HG02759 (cell line): ENCODE results near the gene TYW1.
"Not testable (repeated sequence)": the region's sequence is repeated elsewhere in the genome, so short reads cannot be mapped to it uniquely, and the experiment has no call there.

Source experiments
- ATAC-seq: cut with Tn5 transposase; IDR thresholded peaks from one replicate; pipeline ENCODE4 v1.9.1; 2021; ENCODE audit warnings: mild to moderate bottlenecking, moderate library complexity; ENCODE audit not compliant: unreplicated experiment

Gene TYW1

DNA sequence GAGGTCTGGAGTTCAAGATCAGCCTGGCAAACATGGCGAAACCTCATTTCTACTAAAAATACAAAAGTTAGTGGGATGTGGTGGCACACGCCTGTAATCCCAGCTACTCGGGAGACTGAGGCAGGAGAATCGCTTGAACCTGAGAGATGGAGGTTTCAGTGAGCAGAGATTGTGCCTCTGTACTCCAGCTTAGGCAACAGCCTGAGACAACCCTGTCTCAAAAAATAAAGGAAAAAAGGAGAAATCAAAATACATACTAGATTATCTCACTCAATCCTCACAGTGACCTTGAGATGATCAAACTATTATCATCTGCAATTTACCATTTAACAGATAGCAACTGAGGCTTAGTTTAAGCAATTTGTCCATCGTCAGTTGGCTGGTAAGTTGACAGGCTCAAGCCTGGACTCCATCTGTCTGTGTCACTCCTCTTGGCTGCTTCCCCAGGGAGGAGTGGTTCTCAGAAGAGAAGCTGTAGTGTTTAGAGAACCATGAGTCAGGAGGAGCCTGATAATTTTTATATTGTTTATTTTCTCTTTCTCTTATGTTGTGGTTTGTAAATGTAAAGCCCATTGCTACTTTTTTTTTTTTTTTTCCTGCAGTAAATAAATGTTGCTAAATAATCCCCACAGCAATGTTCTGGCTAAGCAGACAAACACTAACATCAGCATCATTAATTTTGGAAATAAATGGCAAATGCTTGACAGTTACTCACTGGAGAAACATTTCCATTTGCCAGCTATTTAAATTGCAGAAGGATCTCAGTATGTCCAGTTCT is 46.3 kb downstream of the TYW1 start:
- ATAC-seq: not testable (repeated sequence)

DNA sequence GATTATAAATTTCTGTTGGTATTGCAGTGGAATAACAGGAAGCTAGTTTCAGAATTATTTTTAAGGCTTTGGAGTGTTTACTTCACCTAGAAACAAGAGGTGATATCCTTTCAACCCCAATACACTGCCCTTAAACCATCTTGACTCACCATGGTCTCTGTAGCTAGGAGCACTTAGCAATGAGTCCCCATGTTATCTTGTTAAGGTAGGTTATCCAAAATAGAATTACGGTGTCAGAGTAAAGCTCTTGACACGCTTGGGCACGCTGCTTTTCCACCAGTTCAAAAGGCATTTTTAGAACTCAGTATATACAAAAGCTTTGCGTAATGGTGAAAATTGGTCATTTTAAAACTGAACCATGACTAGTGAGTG is 46.9 kb downstream of the TYW1 start:
- not testable (repeated sequence) for ATAC-seq

DNA sequence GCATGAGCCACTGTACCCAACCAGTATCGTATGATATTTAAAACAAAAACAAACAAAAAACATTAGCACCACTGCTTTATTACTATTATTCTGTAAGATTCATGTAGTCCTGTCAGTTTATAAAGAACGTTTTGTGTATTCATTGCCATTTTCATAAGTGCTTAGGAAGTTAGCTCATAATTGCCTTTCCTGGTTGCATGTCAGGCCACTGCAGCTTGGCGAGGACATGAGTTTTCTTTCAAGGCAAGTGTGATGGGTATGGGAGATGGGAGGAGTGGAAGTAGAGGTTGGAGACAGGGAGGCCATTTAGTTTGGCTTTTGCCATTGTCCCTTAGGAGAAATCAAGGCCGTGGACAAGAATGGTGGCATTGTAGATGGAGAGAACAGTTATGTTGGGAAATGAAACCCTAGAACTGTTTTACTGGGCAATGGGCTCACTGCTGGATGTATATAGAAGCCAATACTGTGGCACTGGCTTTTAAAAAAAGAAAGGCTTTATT is 48.9 kb downstream of the TYW1 start:
- no peak for ATAC-seq

DNA sequence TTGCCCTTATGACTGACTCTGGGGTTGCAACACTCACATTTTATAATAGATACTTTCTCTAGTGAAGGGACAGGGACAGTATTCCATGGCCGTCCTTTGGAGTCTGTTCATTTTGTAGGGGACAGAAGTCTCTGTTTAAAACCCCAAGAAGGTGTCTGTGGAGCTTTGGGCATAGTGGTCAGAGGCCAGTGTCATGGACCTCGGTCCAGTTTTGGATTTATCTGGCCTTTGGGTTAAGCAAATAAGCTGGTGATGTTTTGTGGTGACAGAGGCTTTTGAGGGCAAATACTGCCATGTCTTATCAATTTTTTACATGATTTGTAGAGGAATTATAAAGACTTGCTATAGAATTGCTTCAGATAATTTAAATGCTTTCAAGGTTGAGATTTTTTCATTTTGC is 50.2 kb downstream of the TYW1 start:
- not testable (repeated sequence) for ATAC-seq

DNA sequence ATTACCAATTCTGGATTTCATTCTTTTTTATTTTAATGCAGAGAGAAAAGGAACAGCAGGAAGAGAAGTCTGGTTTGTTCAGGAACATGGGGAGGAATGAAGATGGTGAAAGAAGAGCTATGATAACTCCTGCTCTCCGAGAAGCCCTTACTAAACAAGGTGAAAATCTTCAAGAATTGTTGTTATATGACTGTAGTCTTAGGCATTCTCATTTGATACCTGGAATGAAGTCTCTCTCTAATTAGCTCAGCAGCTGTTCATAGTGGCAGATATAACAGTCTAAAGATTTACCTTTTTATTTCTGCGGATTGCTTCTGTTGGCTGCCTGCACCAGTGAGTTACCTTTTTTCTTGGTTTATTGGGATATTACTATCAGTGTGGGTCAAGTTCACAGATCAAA is 53.3 kb downstream of the TYW1 start:
- ATAC-seq: not testable (repeated sequence)

DNA sequence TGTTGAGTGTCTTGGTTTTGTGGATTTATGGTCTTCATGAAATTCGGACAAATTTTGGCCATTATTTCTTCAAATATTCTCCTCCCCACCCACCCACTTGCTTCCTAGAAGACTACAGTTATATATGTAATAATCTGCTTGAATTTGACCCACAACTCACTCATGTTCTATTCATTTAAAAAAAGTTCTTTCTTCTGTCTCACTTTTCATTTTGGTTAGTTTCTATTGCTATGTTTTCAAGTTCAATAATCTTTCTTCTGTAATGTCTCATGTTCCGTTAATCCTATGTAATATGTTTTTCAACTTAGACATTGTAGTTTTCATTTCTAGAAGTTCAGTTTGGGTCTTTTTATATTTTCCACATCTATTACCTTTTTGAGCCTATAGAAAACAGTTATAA is 55.5 kb downstream of the TYW1 start:
- ATAC-seq: not testable (repeated sequence)

DNA sequence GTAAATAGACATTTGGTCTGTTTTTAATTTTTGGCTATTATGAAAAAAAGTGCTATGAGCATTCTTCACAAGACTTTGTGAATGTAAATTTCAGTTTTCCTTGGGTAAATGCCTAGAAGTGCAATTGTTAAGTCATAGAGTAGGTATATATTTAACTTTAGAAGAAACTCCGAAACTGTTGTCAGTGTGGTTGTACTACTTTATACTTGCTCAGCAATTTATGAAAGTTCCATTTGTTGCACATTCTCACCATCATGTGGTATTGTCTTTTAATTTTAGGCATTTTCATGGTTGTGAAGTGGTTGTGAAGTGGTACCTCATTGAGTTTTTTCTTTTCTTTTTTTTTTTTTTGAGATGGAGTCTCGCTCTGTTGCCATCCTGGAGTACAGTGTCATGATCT is 60.0 kb downstream of the TYW1 start:
- no peak for ATAC-seq

DNA sequence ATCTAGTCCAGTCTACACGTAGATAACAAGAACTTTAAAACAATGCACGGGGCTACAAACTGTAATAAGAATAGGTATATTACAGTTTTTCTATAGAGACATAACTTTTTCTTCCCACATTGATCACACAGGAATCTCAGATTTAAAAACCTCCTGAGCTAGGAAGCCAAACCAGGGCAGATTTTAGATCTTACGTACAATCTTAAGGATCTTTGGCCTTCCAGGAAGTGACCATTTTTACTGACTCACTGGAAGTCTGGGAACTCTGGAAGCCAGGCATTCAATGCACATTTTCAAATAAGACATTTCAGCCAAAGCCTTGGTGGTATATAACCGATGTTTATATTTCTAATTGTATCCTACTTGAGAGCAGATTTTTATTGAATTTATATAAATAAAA is 64.7 kb downstream of the TYW1 start:
- not testable (repeated sequence) for ATAC-seq

DNA sequence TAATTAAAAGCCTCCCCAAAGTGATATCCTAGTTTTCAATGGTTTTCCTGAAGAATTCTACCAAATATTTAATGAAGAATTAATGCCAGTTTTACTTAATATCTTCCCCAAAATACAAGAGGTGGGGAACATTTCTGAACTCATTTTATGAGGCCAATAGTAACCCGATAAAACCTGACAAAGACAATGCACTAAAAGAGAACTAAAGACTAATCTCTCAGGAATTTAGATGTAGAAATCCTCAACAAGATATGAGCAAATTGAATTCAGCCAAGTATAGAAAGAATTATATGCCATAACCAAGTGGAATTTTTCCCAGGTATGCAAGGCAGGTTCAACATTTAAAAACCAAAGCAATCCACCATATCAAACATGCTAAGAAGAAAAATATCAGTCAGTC is 66.2 kb downstream of the TYW1 start:
- ATAC-seq: not testable (repeated sequence)

DNA sequence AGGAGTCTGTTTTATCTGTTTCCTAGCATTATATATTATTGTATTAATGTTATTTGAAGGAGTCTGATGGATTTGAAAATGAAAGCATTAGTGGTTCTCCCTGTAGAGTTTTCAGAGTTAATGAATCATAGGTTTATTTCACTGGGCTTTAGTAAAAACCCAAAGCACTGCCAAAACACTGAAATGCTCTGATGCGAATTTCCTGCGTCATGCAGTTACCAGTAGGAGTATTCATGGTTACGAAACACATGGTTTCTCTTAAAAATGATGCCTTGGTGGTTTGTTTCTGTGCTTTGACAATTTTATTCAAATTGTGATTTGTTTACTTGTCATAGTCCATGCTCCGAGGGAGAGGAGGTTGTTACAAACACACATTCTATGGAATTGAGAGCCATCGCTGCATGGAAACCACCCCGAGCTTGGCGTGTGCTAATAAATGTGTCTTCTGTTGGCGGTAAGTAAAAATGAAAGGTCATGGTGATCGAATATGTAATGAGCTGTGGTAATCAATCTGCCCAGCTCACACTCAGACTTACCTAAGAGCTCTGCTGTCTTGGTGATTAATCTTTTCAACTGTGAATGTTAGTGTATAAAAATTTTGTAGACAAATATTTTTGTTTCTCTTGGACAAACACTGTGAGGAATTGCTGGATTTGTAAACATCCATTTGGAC is 70.5 kb downstream of the TYW1 start:
- not testable (repeated sequence) for ATAC-seq

DNA sequence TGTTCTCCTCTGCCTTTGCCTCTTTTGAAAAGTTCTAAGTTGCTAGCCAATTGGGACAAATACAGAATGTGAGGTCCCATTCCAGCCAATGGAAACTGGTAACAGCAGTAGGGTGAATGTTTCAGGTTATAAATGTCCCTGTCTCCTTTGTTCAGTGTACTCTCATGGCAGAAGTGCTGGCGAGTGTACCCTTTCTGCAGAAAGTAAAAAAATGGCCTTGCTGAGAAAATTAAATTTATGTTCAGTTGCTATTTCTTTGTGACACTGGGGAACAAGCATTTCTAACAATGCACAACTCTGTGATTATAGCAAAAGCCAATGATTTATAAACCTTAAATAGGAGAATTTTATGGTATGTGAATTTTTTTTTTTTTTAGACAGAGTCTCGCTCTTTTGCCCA is 79.5 kb downstream of the TYW1 start:
- ATAC-seq: not testable (repeated sequence)

DNA sequence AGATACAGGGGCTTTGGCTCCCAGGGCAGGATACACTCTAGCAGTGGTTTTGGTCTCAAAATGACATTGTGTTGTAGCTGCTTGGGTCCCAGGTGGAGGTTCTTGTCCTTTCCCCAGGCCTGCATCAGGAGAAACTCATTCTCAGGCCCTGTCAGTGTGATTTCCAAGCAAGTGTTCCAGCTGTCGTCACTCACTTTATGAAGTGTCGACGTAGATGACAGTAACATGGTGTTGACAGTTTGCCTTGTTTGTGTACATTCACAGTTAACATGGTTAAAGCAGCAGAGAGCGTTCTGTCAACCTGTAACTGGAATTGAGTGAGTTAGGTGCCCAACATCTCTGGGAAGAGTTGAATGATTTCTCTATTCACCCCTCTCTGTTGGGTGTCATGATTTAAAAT is 86.2 kb downstream of the TYW1 start:
- not testable (repeated sequence) for ATAC-seq

DNA sequence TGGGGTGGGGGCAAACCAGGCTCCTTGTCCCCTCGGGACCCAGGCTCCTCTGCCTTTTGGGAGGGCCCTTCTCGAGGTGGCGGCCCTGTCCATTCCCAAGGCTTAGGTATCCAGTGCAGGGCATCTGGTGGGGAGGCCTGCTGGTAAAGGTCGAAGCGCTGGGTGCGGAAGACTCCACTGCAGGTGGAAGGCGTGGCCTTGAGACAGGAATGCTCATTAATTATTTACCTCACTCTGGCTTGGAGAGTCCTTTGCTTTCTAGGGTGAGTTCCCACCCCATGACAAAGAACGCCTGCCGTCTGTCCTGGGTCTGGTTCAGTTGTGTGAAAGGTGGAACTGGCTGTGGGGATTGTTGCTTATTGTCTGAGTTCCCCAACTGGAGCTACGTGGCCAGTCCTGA is 92.6 kb downstream of the TYW1 start:
- not testable (repeated sequence) for ATAC-seq

DNA sequence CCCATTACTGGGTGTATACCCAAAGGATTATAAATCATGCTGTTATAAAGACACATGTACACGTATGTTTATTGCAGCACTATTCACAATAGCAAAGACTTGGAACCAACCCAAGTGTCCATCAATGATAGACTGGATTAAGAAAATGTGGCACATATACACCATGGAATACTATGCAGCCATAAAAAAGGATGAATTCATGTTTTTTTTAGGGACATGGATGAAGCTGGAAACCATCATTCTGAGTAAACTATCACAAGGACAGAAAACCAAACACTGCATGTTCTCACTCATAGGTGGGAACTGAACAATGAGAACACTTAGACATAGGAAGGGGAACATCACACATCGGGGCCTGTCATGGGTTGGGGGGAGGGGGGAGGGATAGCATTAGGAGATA is 94.4 kb downstream of the TYW1 start:
- not testable (repeated sequence) for ATAC-seq

DNA sequence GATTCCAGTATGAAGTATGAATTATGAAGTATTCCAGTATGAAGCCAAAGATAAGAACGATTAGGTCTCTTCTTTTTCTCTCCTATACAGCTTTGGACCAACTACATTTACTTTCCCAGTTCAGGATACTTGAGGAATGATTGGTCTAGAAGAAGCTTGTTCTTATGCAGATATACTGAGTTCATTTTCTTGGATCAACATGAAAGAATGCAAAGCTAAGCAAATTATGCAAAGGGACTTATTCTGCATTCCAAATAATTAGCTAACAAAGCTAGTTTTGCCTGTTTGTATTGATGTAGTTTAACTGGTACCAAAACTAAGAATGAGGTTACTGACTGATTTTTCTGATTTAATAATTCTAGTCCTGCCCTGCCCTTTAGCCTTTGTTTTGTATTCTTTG is 101.4 kb downstream of the TYW1 start:
- ATAC-seq: not testable (repeated sequence)

DNA sequence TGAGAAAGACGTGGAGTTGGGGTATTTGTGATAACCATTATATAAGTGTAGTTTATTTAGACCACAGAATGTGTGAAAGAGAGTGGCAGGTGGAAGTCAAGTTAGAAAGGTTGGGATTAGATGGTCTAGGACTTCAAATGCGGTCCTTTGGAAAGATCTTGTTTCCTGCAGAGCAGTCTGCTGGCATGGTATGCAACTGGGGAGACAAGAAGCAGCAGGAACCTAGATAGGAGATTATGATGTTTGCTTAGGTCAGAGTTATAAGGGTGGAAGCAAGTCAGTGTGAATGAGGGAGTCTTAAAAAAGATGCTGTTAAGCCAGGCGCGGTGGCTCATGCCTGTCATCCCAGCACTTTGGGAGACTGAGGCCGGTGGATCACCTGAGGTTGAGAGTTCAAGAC is 102.8 kb downstream of the TYW1 start:
- ATAC-seq: not testable (repeated sequence)

DNA sequence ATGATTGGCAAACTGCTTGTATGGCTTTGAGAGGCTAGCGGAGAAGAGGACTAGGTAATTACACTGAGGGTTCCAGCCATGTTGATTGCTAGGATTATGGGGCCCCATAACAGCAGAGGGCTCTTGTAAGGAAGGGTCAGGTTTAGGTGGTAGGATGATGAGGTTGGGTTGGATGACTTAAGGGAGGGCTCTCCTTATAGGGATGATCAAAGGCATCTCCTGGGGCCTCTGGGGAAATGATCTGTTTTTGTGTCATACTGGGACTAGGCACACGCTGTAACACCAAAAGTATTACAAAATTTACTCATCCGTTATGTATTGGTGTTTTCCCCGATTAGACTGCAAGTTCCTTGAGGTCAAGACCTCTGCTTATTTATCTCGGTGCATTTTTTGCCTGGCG is 103.4 kb downstream of the TYW1 start:
- ATAC-seq: not testable (repeated sequence)

DNA sequence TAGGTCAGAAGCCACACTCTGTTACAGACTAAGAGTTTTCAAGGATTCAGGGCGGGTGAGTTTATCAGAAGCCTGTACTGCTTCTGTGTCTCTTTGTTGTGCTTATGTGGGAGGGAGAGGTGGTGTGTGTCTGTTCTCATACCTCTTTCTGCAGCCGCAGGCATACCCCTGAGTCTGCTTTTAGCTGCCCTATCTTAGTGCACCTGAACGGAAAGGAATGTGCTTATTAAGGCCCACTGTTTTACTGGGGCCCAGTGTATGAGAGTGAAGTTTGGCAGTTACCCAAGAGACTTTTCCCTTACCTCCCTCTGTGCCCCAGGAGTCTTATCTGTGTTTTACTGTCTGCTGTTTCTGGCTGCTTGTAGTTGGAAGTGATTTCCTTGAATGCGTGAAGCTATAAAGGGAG is 104.3 kb downstream of the TYW1 start:
- ATAC-seq: no peak

DNA sequence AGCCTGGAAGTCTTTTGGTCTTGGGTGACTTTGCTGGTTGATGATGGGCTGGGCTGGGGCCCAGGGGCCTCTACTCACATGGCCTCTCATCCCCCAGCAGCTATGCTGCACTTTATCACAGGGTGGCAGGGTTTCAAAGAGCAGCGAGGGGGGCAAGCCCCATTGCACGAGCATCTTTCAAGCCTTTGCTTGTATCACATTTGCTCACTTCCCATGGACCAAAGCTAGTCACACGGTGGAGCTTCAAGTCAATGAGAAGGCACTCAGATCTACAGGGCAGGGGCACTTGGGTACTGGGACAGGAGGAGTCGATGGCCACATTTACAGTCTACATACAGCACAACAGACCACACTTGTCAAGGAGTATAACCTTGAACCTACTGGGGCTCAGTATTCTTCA is 108.3 kb downstream of the TYW1 start:
- not testable (repeated sequence) for ATAC-seq

DNA sequence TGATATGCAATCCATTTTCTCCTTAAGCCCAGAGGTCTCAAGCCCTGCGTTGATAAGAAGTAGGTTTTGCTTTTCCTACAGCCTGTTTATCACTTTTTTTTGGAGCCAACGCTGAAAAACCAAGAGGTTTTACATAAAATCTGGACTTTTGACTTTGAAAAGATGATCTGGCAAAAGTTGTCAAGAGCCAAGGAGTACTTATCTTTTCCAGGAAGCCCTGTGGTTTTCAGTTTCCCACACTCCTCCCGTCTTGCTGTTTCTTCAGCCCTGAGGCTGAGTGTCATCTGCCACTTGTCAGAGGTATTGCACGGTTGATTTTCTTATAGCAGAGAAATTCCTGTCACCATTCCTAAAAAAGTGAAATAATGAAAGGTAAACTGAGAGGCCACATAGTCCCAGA is 108.7 kb downstream of the TYW1 start:
- no peak for ATAC-seq

DNA sequence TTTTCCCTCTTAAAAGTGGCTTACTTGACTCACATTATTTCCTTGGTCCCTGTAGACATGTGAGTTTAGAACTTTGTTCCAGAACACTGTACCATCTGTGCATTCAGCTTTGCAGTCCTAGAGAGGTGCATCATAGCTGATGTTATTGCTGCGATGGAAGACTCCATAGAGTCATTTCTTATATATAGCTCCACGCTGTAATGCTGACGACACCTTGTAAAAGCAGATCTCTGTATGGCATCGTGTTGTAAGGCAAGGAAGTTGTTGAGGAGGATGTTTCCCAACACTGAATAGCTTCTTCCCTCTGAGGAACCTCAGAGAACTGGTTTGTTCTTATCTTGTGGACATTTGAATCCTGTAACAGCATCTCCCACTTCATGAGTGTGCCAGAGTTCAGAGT is 109.6 kb downstream of the TYW1 start:
- not testable (repeated sequence) for ATAC-seq

DNA sequence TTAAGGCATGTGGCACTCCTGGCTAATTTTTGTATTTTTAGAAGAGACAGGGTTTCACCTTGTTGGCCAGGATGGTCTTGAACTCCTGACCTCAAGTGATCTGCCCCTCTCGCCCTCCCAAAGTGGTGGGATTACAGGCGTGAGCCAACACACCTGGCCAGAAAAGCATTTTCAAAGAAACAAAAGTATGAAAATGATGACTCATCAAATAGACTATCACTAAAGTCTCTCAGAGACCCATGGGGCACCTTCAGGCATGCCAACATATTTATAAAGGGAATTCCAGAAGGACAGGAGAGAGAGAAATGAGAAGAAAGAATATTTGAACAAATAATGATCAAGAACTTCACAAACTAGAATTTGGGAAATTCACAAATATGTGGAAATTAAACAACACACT is 114.7 kb downstream of the TYW1 start:
- not testable (repeated sequence) for ATAC-seq
